ENCODE results near the gene RABGAP1L. TPM values are rescaled to one million over a fixed set of nuclear protein-coding genes. Genes with fewer than 3 reads are reported as not detected.

The RABGAP1L gene
- total RNA-seq, 1 donor from 2014 or later, result 48.5 TPM

- Mint-ChIP-seq H3K27me3 (ENCODE audit: low read depth) (no peaks in the 10 kb centered on the region), H3K9me3 (peaks cover 18% of the 10 kb centered on the region), H3K36me3 (peaks cover 20% of the 10 kb centered on the region), H3K27ac (no peak overlapping the region), H3K4me3 (no peak overlapping the region), H3K4me1 (peaks cover 6% of the 10 kb centered on the region)
- DNase-seq (ENCODE audit: low spot score in 2 of 2, unreplicated experiment in 2 of 2), result no peak
- no peak for TF ChIP-seq CTCF (IDR thresholded peaks at IDR 0.05; ENCODE audit: unreplicated experiment)
These were observed 738.9 kb downstream of the RABGAP1L start for GRCh38 chr1:174898102-174898797.

- TF ChIP-seq CTCF (IDR thresholded peaks at IDR 0.05; ENCODE audit: unreplicated experiment), result no peak
- no peaks in the 10 kb centered on the region for H3K27me3 Mint-ChIP-seq (ENCODE audit: low read depth)
- H3K36me3 Mint-ChIP-seq, result peaks cover 26% of the 10 kb centered on the region
- DNase-seq (ENCODE audit: low spot score in 2 of 2, unreplicated experiment in 2 of 2), result no peak
- H3K4me1 Mint-ChIP-seq, result no peaks in the 10 kb centered on the region
- H3K27ac Mint-ChIP-seq, result no peak overlapping the region
- H3K4me3 Mint-ChIP-seq, result no peak overlapping the region
- peaks cover 23% of the 10 kb centered on the region for H3K9me3 Mint-ChIP-seq
These were observed 741.0 kb downstream of the RABGAP1L start for GRCh38 chr1:174900317-174900716.

GRCh38 chr1:174902531-174903099 is 743.3 kb downstream of the RABGAP1L start:
- Mint-ChIP-seq H3K27me3 (ENCODE audit: low read depth) (no peaks in the 10 kb centered on the region), H3K36me3 (peaks cover 29% of the 10 kb centered on the region), H3K4me1 (no peaks in the 10 kb centered on the region), H3K4me3 (no peak overlapping the region), H3K9me3 (peaks cover 32% of the 10 kb centered on the region), H3K27ac (peak overlapping the region; percentile 56)
- no peak for TF ChIP-seq CTCF (IDR thresholded peaks at IDR 0.05; ENCODE audit: unreplicated experiment)
- DNase-seq (ENCODE audit: low spot score in 2 of 2, unreplicated experiment in 2 of 2), result no peak

GRCh38 chr1:174911606-174912005 is 752.3 kb downstream of the RABGAP1L start:
- H3K4me1 Mint-ChIP-seq, result peaks cover 11% of the 10 kb centered on the region
- H3K36me3 Mint-ChIP-seq, result peaks cover 11% of the 10 kb centered on the region
- H3K9me3 Mint-ChIP-seq, result peaks cover 9% of the 10 kb centered on the region
- no peaks in the 10 kb centered on the region for H3K27me3 Mint-ChIP-seq (ENCODE audit: low read depth)
- TF ChIP-seq CTCF (IDR thresholded peaks at IDR 0.05; ENCODE audit: unreplicated experiment), result no peak
- no peak for DNase-seq (ENCODE audit: low spot score in 2 of 2, unreplicated experiment in 2 of 2)
- no peak overlapping the region for H3K27ac Mint-ChIP-seq
- no peak overlapping the region for H3K4me3 Mint-ChIP-seq

GRCh38 chr1:174912264-174912663 is 752.9 kb downstream of the RABGAP1L start:
- DNase-seq (ENCODE audit: low spot score in 2 of 2, unreplicated experiment in 2 of 2), result no peak
- Mint-ChIP-seq H3K4me3 (no peak overlapping the region), H3K4me1 (peaks cover 11% of the 10 kb centered on the region), H3K27me3 (ENCODE audit: low read depth) (no peaks in the 10 kb centered on the region), H3K9me3 (peaks cover 7% of the 10 kb centered on the region), H3K36me3 (peaks cover 7% of the 10 kb centered on the region), H3K27ac (no peak overlapping the region)
- no peak for TF ChIP-seq CTCF (IDR thresholded peaks at IDR 0.05; ENCODE audit: unreplicated experiment)
